ENCODE results near the gene CUL5. TPM values are rescaled to one million over a fixed set of nuclear protein-coding genes. Genes with fewer than 3 reads are reported as not detected.
"Not testable (repeated sequence)": the region's sequence is repeated elsewhere in the genome, so short reads cannot be mapped to it uniquely, and the experiment has no call there.

The CUL5 gene
- total RNA-seq, 2 experiments from 2014 or later, result 27.7 to 30.7 TPM

DNA sequence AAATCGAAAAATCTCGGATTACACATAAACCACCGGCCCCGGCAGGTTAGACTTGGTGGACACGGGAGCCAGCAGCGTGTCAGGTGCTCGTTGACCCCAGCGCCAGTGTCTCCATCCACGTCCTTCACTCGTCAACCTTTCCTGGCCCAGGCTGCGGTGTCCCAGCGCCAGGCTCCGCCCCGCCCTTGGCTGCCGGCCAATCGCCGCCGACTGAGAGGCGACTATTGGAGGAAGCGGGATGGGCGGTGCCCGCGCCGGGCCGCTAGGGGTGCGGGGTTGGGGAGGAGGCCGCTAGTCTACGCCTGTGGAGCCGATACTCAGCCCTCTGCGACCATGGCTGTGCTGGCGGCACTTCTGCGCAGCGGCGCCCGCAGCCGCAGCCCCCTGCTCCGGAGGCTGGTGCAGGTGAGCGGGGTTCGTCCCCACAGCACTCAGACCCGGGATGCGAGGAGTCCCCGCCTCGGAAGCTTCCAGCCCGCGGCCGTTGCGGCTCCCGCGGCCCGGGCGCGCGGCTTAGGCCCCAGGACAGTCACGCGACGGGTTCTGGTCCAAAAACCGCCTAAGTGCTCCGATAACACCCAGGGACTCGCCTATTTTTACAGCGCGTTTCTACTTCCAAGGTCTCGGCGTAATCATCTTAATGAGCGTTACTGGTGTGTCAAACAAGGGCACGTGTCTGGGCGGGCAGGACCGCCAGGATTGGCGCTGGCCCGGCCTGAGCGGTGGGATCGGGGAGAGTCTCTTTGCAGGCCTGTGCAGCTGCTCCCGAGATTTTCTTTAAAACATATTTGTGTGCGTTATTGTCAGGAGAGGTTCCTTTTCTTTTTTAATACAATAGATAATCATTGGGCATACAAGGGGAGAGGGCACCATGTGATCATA, 112.8 kb downstream of the CUL5 start, which contains the start of gene ACAT1:
TSS of gene ACAT1 (plus strand) at position 294 of the 882 bp plus-strand sequence. CDS start at position 334, 40 bp downstream.
- CTCF ChIA-PET, result interaction anchor here (1.1 kb wide), 1 partner anchor 24 kb away, joined by 3 read pairs; no protein-coding TSS in a partner anchor
- Mint-ChIP-seq H3K36me3 (peaks cover 3% of the 10 kb centered on the region), H3K27me3 (no peaks in the 10 kb centered on the region), H3K4me3 (peak within 1 kb of the TSS; percentile 87), H3K4me1 (ENCODE audit: low read depth) (peaks cover 38% of the 10 kb centered on the region), H3K9me3 (no peaks in the 10 kb centered on the region), H3K27ac (peak within 1 kb of the TSS; percentile 67)
- DNase-seq, result peak; percentile 98
- POLR2A ChIA-PET, result no interaction called here
- intact Hi-C loops (cut with micrococcal nuclease), result loop anchor here (1.0 to 5.0 kb wide), 9 partner anchors 15 to 543 kb away; partner anchors contain the start of genes C11orf65, CUL5, EXPH5 and NPAT

DNA sequence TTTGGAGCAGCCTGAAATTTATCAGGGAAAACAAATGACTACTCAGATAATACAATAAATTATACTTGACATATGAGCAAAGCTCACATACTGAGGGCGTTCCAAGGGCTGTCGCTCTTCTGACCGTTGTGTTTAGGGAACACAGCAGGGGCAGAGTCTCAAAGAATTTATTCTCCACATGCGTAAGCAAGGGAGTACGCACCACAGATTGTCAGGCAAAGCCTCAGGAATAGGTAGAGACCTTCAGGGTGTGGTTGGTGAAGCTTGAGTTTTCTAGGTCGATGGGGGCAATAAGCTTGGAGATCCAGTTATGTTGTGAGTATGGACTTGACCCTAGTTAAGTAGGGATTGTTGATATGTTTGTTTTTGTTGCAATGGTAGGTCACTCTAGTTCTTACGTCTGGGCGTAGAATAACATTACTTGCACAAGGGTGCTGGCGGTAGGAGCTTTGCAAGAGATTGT, 113.5 kb downstream of the CUL5 start:
- H3K27me3 Mint-ChIP-seq, result no peaks in the 10 kb centered on the region
- CTCF ChIA-PET, result interaction anchor here (1.1 kb wide), 1 partner anchor 25 kb away, joined by 3 read pairs; no protein-coding TSS in a partner anchor
- peaks cover 38% of the 10 kb centered on the region for H3K4me1 Mint-ChIP-seq (ENCODE audit: low read depth)

DNA sequence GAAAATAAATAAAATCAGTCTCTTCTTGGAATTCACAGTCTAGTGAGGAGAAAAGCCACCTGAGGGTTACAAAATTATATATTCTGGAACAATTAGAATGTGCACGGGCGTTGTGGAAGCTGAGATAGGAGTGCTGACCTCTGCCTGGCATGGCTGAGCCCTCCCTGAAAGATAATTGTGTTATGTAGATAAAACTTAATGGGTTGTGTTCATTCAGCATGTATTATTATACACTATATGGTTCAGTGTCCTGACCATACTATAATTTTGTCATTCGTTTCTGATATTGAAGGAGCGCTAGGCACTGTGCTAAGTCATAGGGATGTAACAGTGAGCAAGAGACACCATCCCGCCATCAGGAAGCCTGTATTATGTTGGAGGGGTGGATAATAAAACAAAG, 116.4 kb downstream of the CUL5 start:
- peaks cover 34% of the 10 kb centered on the region for H3K4me1 Mint-ChIP-seq (ENCODE audit: low read depth)
- DNase-seq, result no peak
- H3K9me3 Mint-ChIP-seq, result no peaks in the 10 kb centered on the region
- intact Hi-C loops (cut with micrococcal nuclease), result no loop called here
- H3K4me3 Mint-ChIP-seq, result no peak overlapping the region
- H3K27ac Mint-ChIP-seq, result no peak overlapping the region
- POLR2A ChIA-PET, result no interaction called here
- peaks cover 6% of the 10 kb centered on the region for H3K36me3 Mint-ChIP-seq
- no peaks in the 10 kb centered on the region for H3K27me3 Mint-ChIP-seq
- CTCF ChIA-PET, result interaction anchor here (0.6 kb wide), 1 partner anchor 245 kb away, joined by 3 read pairs; no protein-coding TSS in a partner anchor

More for the DNA sequence above, 113.5 kb downstream of the CUL5 start:
- intact Hi-C loops (cut with micrococcal nuclease), result loop anchor here (5.0 kb wide), 2 partner anchors 180 to 375 kb away; partner anchors contain the start of gene POGLUT3
- peak overlapping the region; percentile 87 for H3K4me3 Mint-ChIP-seq
- POLR2A ChIA-PET, result no interaction called here
- H3K9me3 Mint-ChIP-seq, result no peaks in the 10 kb centered on the region
- DNase-seq, result no peak
- peak overlapping the region; percentile 51 for H3K27ac Mint-ChIP-seq
- H3K36me3 Mint-ChIP-seq, result peaks cover 3% of the 10 kb centered on the region

DNA sequence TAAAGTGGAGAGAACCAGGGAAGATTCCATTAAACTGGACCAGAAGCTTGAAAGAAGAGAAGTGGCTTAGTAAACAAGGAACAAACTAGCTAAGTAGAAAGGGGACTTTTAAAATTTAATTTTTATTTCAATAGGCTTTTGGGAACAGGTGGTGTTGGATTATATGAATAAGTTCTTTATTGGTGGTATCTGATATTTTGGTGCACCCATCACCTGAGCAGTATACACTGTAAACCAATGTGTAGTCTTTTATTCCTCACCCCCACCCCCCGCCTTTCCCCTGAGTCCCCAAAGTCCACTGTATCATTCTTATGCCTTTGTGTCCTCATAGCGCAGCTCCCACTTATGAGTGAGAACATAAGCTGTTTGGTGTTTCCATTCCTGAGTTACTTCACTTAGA, 120.1 kb downstream of the CUL5 start:
- Mint-ChIP-seq H3K9me3 (no peaks in the 10 kb centered on the region), H3K27ac (no peak overlapping the region), H3K27me3 (no peaks in the 10 kb centered on the region), H3K4me3 (no peak overlapping the region), H3K4me1 (ENCODE audit: low read depth) (peaks cover 16% of the 10 kb centered on the region), H3K36me3 (peaks cover 9% of the 10 kb centered on the region)
- intact Hi-C loops (cut with micrococcal nuclease), result no loop called here
- CTCF ChIA-PET, result no interaction called here
- no peak for DNase-seq
- POLR2A ChIA-PET, result no interaction called here

DNA sequence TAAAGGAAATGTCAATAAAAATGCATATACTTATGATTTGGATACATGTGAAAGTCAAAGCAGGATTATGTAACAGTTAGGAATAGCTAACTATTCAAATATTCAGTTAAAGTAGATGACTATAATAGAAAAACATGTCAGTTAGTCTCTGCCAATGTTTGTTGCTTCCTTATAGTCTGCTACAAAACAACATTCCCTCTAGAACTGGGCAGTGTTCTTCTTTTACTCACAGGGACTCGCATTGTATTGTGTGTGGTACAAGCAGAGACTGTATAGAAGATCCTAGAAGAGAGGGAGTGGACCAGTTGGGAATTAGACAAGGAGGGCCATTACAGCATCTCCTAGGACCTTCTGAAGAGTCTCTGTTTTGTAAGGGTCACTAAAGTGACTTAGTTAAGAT, 123.3 kb downstream of the CUL5 start:
- intact Hi-C loops (cut with micrococcal nuclease), result no loop called here
- peaks cover 13% of the 10 kb centered on the region for H3K36me3 Mint-ChIP-seq
- peaks cover 16% of the 10 kb centered on the region for H3K4me1 Mint-ChIP-seq (ENCODE audit: low read depth)
- H3K9me3 Mint-ChIP-seq, result no peaks in the 10 kb centered on the region
- H3K4me3 Mint-ChIP-seq, result no peak overlapping the region
- DNase-seq, result no peak
- no peak overlapping the region for H3K27ac Mint-ChIP-seq
- no peaks in the 10 kb centered on the region for H3K27me3 Mint-ChIP-seq
- ChIA-PET CTCF (no interaction called here), POLR2A (no interaction called here)

DNA sequence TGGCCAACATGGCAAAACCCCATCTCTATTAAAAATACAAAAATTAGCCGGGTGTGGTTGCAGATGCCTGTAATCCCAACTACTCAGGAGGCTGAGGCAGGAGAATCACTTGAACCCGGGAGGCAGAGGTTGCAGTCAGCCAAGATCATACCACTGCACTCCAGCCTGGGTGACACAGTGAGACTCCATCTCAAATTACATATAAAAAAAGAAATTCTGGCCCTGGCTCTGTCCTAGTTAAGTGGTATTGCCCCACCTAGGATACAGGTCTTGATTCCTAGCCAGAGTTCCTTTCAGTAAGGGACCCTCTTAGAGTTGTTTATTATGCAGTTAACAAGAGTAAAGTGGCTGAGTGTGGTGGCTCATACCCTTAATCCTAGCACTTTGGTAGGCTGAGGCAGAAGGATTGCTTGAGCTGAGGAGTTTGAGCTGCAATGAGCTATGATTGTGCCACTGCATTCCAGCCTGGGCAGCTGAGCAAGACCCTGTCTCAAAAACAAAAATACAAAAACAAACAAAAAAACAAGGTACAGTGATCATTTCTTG, 124.4 kb downstream of the CUL5 start:
- intact Hi-C loops (cut with micrococcal nuclease); H3K27me3 Mint-ChIP-seq; H3K4me3 Mint-ChIP-seq; H3K27ac Mint-ChIP-seq; DNase-seq; H3K9me3 Mint-ChIP-seq; POLR2A ChIA-PET: not testable (repeated sequence)
- CTCF ChIA-PET, result interaction anchor here (1.6 kb wide), 1 partner anchor 15 kb away, joined by 5 read pairs; no protein-coding TSS in a partner anchor
- H3K4me1 Mint-ChIP-seq (ENCODE audit: low read depth), result peaks cover 21% of the 10 kb centered on the region
- H3K36me3 Mint-ChIP-seq, result peaks cover 15% of the 10 kb centered on the region

DNA sequence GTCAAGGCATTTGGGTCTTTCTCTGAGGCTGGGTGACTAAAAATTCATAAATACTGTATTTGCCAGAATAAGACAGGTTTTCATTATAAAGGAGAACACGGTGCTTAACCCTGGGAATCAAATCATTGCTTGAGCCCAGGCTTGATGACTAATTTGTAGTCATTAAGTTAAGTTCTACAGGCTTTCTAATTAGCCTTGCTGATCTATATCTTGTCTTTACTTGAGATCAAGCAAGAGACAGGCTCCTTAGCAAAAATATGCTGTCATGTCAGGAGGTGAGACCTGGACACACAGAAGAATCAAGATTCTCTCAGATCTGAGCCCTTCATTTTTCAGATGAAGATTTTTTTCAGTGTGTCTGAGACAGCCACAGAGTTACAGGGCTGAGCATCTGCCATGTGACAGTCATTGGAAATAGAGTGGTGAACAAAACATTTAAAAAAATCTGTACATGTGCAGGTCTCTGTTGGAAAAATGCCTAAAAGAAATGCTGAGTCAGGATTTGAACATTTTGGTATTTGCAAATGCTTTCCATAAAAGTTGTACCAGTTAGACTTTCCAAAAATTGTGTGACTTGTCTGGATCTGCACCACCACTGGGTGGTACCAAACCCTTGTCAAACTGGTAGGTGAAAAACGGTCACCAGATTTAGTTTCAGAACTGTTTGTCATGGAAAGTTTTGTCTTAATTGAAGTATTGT, 127.3 kb downstream of the CUL5 start:
- Mint-ChIP-seq H3K36me3 (peaks cover 23% of the 10 kb centered on the region), H3K27ac (peak overlapping the region; percentile 68), H3K27me3 (no peaks in the 10 kb centered on the region), H3K4me1 (ENCODE audit: low read depth) (peaks cover 24% of the 10 kb centered on the region), H3K4me3 (no peak overlapping the region), H3K9me3 (no peaks in the 10 kb centered on the region)
- DNase-seq, result peak; percentile 55
- intact Hi-C loops (cut with micrococcal nuclease), result loop anchor here (1.0 to 5.0 kb wide), 8 partner anchors 15 to 512 kb away; partner anchors contain the start of genes ACAT1, C11orf65 and POGLUT3
- CTCF ChIA-PET, result interaction anchor here (0.6 kb wide), 1 partner anchor 25 kb away, joined by 3 read pairs; no protein-coding TSS in a partner anchor
- POLR2A ChIA-PET, result no interaction called here

DNA sequence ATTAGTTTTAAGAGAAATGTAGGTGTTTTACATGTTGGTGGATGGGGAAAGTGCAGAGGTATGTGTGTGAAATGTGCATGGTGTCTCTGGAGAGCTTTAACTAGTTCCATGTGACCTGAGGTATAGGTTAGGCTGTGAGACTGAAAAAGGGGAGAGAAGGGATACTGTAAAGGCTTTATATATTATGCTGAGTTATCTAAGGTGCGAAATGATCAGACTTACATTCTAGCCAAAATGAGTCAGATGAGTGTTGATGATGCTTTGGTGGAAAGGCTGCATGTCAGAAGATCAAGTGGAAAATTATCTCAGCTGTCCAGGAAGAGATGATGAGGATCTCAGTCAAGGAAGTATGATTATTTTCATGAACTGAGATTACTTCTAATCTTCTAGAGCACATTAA, 128.5 kb downstream of the CUL5 start:
- Mint-ChIP-seq H3K4me3 (no peak overlapping the region), H3K27ac (peak overlapping the region; percentile 88), H3K36me3 (peaks cover 28% of the 10 kb centered on the region), H3K4me1 (ENCODE audit: low read depth) (peaks cover 24% of the 10 kb centered on the region), H3K27me3 (no peaks in the 10 kb centered on the region), H3K9me3 (no peaks in the 10 kb centered on the region)
- DNase-seq, result no peak
- ChIA-PET CTCF (interaction anchor here (1.7 kb wide), 1 partner anchor 128 kb away, joined by 4 read pairs; the partner anchor contains the start of gene CUL5), POLR2A (interaction anchor here (0.6 to 0.7 kb wide), 2 partner anchors 172 to 558 kb away, joined by 3 read pairs; no protein-coding TSS in a partner anchor)
- intact Hi-C loops (cut with micrococcal nuclease), result loop anchor here (1.0 to 5.0 kb wide), 5 partner anchors 34 to 360 kb away; partner anchors contain the start of genes C11orf65 and POGLUT3

DNA sequence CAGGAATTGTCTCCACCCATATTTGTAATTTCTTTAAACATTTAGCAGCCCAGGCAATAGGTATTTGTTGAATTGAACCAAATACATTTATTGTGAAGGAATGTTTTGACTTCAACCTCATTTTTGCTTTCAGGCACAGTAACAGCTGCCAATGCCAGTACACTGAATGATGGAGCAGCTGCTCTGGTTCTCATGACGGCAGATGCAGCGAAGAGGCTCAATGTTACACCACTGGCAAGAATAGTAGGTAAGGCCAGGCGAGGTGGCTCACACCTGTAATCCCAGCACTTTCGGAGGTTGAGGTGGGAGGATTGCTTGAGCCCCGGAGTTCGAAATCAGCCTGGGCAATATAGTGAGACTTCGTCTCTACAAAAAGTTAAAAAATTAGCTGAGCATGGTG, 133.6 kb downstream of the CUL5 start:
- ChIA-PET POLR2A (no interaction called here), CTCF (interaction anchor here (1.4 kb wide), 1 partner anchor 505 kb away, joined by 4 read pairs; no protein-coding TSS in a partner anchor)
- Mint-ChIP-seq H3K4me3 (no peak overlapping the region), H3K27me3 (no peaks in the 10 kb centered on the region), H3K4me1 (ENCODE audit: low read depth) (peaks cover 17% of the 10 kb centered on the region), H3K9me3 (no peaks in the 10 kb centered on the region), H3K36me3 (peaks cover 51% of the 10 kb centered on the region), H3K27ac (peak overlapping the region; percentile 24)
- DNase-seq, result no peak
- intact Hi-C loops (cut with micrococcal nuclease), result no loop called here

DNA sequence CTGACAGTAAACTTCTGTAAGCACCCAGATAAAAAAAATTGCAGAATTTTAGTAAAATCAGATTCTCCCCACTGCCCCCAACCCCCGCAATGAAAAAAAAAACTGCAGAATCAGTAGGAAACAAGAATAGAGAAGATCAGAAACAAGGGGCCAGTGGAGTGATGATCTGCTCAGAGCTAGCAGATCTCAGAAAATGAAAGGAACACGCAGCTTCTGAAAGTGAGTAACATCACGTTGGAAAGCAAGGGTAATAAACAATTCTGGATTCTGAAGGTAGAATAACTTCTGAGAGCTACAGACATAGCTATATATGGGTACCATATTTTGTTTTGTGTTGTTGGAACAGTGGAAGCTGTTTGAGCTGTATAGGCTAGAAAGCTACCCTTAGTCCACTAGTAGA, 135.9 kb downstream of the CUL5 start:
- peaks cover 56% of the 10 kb centered on the region for H3K36me3 Mint-ChIP-seq
- ChIA-PET POLR2A (no interaction called here), CTCF (no interaction called here)
- H3K4me1 Mint-ChIP-seq (ENCODE audit: low read depth), result peaks cover 12% of the 10 kb centered on the region
- intact Hi-C loops (cut with micrococcal nuclease), result no loop called here
- peak overlapping the region; percentile 75 for H3K27ac Mint-ChIP-seq
- H3K27me3 Mint-ChIP-seq, result no peaks in the 10 kb centered on the region
- no peaks in the 10 kb centered on the region for H3K9me3 Mint-ChIP-seq
- H3K4me3 Mint-ChIP-seq, result no peak overlapping the region
- no peak for DNase-seq

DNA sequence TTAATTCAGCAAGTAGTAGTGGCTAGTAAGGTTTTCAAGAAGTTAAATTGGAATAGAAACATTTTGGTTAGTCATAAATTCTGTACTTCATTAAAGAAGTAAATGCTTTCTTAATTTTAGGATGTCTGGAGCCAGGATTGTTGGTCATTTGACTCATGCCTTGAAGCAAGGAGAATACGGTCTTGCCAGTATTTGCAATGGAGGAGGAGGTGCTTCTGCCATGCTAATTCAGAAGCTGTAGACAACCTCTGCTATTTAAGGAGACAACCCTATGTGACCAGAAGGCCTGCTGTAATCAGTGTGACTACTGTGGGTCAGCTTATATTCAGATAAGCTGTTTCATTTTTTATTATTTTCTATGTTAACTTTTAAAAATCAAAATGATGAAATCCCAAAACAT, 138.5 kb downstream of the CUL5 start:
- intact Hi-C loops (cut with micrococcal nuclease), result no loop called here
- H3K4me1 Mint-ChIP-seq (ENCODE audit: low read depth), result peaks cover 12% of the 10 kb centered on the region
- no peaks in the 10 kb centered on the region for H3K9me3 Mint-ChIP-seq
- ChIA-PET POLR2A (no interaction called here), CTCF (no interaction called here)
- no peak for DNase-seq
- H3K27me3 Mint-ChIP-seq, result no peaks in the 10 kb centered on the region
- no peak overlapping the region for H3K4me3 Mint-ChIP-seq
- peaks cover 56% of the 10 kb centered on the region for H3K36me3 Mint-ChIP-seq
- no peak overlapping the region for H3K27ac Mint-ChIP-seq

All from activated CD4-positive, alpha-beta memory T cell treated with anti-CD3 and anti-CD28 coated beads for 36 hours (primary cell).